SKM-1 (cell line): ENCODE measurements around the gene SMIM3.
"Not testable (repeated sequence)": the region's sequence is repeated elsewhere in the genome, so short reads cannot be mapped to it uniquely, and the experiment has no call there.

Source experiments
- DNase-seq: peaks from one replicate; lab custom pipeline; 2025; ENCODE audit not compliant: unreplicated experiment; lab: John Stamatoyannopoulos, UW

Gene SMIM3

GRCh38 chr5:150778517-150779396 lies at the start of gene SMIM3:
Gene SMIM3 (plus strand): TSS chr5:150778757. CDS start chr5:150795441, 16,684 bp downstream.
- DNase-seq: peak; percentile 28

GRCh38 chr5:150729859-150730258 lies 48.7 kb upstream of the SMIM3 start:
- DNase-seq: no peak

GRCh38 chr5:150731669-150732242 lies 46.8 kb upstream of the SMIM3 start:
- no peak for DNase-seq

GRCh38 chr5:150734579-150735384 lies 43.8 kb upstream of the SMIM3 start:
- peak; percentile 85 for DNase-seq

- DNase-seq: no peak
Observed at GRCh38 chr5:150738862-150739261, 39.7 kb upstream of the SMIM3 start.

- no peak for DNase-seq
Observed at GRCh38 chr5:150740992-150741391, 37.6 kb upstream of the SMIM3 start.

GRCh38 chr5:150742455-150743141 lies 36.0 kb upstream of the SMIM3 start:
- not testable (repeated sequence) for DNase-seq

GRCh38 chr5:150743142-150743488 lies 35.4 kb upstream of the SMIM3 start:
- DNase-seq: not testable (repeated sequence)

- no peak for DNase-seq
Observed at GRCh38 chr5:150750469-150750868, 28.1 kb upstream of the SMIM3 start.

GRCh38 chr5:150751096-150751891 lies 27.3 kb upstream of the SMIM3 start:
- DNase-seq: no peak

- no peak for DNase-seq
Observed at GRCh38 chr5:150753463-150753862, 25.1 kb upstream of the SMIM3 start.

GRCh38 chr5:150753863-150754262 lies 24.7 kb upstream of the SMIM3 start:
- DNase-seq: no peak

GRCh38 chr5:150757087-150757649 lies 21.4 kb upstream of the SMIM3 start:
- DNase-seq: no peak

GRCh38 chr5:150758203-150758530 lies 20.4 kb upstream of the SMIM3 start:
- DNase-seq: no peak

- peak; percentile 97 for DNase-seq
Observed at GRCh38 chr5:150758531-150759333, 19.8 kb upstream of the SMIM3 start, which contains the start of gene DCTN4. Gene DCTN4 (minus strand): TSS chr5:150759017. CDS start chr5:150758993, 24 bp downstream.

- DNase-seq: no peak
Observed at GRCh38 chr5:150759334-150759583, 19.3 kb upstream of the SMIM3 start.

- DNase-seq: peak; percentile 75
Observed at GRCh38 chr5:150762211-150762610, 16.3 kb upstream of the SMIM3 start.

- peak; percentile 96 for DNase-seq
Observed at GRCh38 chr5:150763023-150763769, 15.4 kb upstream of the SMIM3 start.

- peak; percentile 49 for DNase-seq
Observed at GRCh38 chr5:150764530-150764929, 14.0 kb upstream of the SMIM3 start.
